Esophagus muscularis mucosa (tissue), 3 donors: Measurements from ENCODE around the gene TMEM221.

Experiments used
- CTCF ChIP-seq, 3 experiments: fragments of 200-600 bp in 2 of 3; fragments of 450-650 bp in 1 of 3; sonication (generic) in 2 of 3; IDR thresholded peaks; one replicate each; pipeline ENCODE4 v1.5.1; 2017 to 2019; ENCODE audit warnings: antibody characterized with exemption in 3 of 3, mild to moderate bottlenecking in 2 of 3, moderate library complexity in 1 of 3
- EP300 ChIP-seq: sonication (generic); formaldehyde crosslinking; IDR thresholded peaks from one replicate; pipeline ENCODE4 v1.6.1; 2017; ENCODE audit warnings: antibody characterized with exemption

- no peak for TF ChIP-seq CTCF (IDR thresholded peaks at IDR 0.05)
- no peak for TF ChIP-seq EP300
Observed at GRCh38 chr19:17451820-17452219, 3.4 kb upstream of the TMEM221 start.
